ENCODE data around the gene CYP4A22.

GRCh38 chr1:47137198-47137597 is at the start of gene CYP4A22:
- no peak for TF ChIP-seq CTCF (IDR thresholded peaks at IDR 0.05)
- no peak for TF ChIP-seq POLR2A (IDR thresholded peaks at IDR 0.05)

Measured in esophagus squamous epithelium (tissue), 4 donors.